IPS-20b (cell line): ENCODE measurements around the gene TRPV5.

ENCODE experiments used
- H3K27ac ChIP-seq: one replicate; pipeline ENCODE4 v1.5.1; 2013; ENCODE audit warnings: low read length
- H3K27me3 ChIP-seq: 2 replicates; pipeline ENCODE4 v1.6.1; 2013; ENCODE audit warnings: mild to moderate bottlenecking, low read length, inconsistent platforms; ENCODE audit not compliant: insufficient read depth
- H3K36me3 ChIP-seq: 2 replicates; pipeline ENCODE4 v1.6.1; 2013; ENCODE audit warnings: low read depth, mild to moderate bottlenecking, inconsistent platforms, low read length, moderate library complexity; ENCODE audit not compliant: insufficient read depth
- H3K4me1 ChIP-seq: 2 replicates; pipeline ENCODE4 v1.6.1; 2013; ENCODE audit warnings: mild to moderate bottlenecking, control low read depth, inconsistent platforms, low read length, moderate library complexity; ENCODE audit not compliant: insufficient read depth
- H3K4me3 ChIP-seq: 2 replicates; pipeline ENCODE4 v1.5.1; 2013; ENCODE audit warnings: mild to moderate bottlenecking, low read length, inconsistent platforms
- H3K9ac ChIP-seq: 2 replicates; pipeline ENCODE4 v1.6.1; 2013; ENCODE audit warnings: low read depth, mild to moderate bottlenecking, inconsistent platforms, low read length, moderate library complexity
- H3K9me3 ChIP-seq: 2 replicates; pipeline ENCODE4 v1.6.1; 2013; ENCODE audit warnings: mild to moderate bottlenecking, low read depth, low read length, inconsistent platforms; ENCODE audit not compliant: insufficient read depth

The TRPV5 gene

GRCh38 chr7:142867097-142867378 is 66.5 kb downstream of the TRPV5 start:
- Histone ChIP-seq H3K27me3 (no peaks in the 10 kb centered on the region), H3K9me3 (no peaks in the 10 kb centered on the region), H3K36me3 (peaks cover 3% of the 10 kb centered on the region), H3K4me3 (no peak overlapping the region), H3K4me1 (peaks cover 12% of the 10 kb centered on the region; the same call in 1 of the 2 replicates), H3K9ac (no peak overlapping the region), H3K27ac (no peak overlapping the region)

- H3K27ac ChIP-seq, result no peak overlapping the region
- H3K4me3 ChIP-seq, result no peak overlapping the region
- H3K9ac ChIP-seq, result no peak overlapping the region
- H3K36me3 ChIP-seq, result peaks cover 3% of the 10 kb centered on the region
- H3K4me1 ChIP-seq, result peaks cover 16% of the 10 kb centered on the region; the same call in 1 of the 2 replicates
- no peaks in the 10 kb centered on the region for H3K27me3 ChIP-seq
- no peaks in the 10 kb centered on the region for H3K9me3 ChIP-seq
Measured at GRCh38 chr7:142866361-142867096, 67.0 kb downstream of the TRPV5 start.

DNA sequence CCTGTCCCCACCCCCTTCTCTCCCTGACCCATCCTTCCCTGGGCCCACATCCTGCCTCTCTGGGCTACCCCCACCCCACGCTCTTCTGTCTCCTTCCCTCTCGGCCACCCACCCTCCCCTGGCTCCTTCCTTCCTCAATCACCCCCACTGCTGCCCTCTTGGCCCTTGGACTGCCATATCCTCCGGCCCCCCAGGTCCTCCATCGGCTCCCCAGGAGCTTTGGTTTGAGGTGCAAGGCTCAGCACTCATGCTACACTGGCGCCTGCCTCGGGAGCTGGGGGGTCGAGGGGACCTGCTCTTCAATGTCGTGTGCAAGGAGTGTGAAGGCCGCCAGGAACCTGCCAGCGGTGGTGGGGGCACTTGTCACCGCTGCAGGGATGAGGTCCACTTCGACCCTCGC is 67.8 kb downstream of the TRPV5 start:
- H3K9me3 ChIP-seq, result no peaks in the 10 kb centered on the region
- no peaks in the 10 kb centered on the region for H3K27me3 ChIP-seq
- H3K4me3 ChIP-seq, result no peak overlapping the region
- H3K27ac ChIP-seq, result no peak overlapping the region
- peaks cover 18% of the 10 kb centered on the region; the same call in 1 of the 2 replicates for H3K4me1 ChIP-seq
- no peaks in the 10 kb centered on the region; the same call in none of the 2 replicates for H3K36me3 ChIP-seq
- H3K9ac ChIP-seq, result no peak overlapping the region

DNA sequence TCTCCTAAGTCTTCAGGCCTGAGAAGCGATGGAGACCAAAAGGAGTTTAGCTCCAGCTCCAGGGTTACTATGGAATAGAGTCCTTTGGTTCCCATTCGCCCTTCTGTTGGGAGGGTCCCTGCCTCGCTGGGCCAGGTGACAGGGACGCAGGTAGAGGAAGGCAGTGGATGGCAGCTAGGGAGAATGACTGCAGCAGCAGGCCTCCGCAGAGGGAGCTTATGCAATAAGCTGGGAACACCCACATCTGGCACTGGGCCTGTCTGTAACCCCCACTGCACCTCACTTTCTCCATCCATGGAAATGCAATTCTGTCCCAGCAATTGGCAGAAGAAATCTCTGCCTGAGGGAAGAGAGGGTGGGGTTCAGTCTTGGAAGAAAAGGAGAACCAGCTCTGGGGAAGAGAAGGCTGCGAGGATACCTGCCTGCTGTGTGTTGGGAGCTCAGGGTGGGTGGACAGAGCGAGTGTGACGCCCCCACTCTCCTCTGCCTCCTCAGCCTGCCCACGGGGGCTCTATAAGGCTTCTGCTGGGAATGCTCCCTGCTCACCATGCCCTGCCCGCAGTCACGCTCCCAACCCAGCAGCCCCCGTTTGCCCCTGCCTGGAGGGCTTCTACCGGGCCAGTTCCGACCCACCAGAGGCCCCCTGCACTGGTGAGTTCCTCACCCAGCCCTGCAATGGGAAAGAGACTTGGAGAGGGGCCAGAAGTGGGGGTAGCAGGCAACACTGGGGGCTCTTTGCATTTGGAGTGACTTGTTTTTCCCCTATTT is 68.4 kb downstream of the TRPV5 start:
- Histone ChIP-seq H3K9ac (no peak overlapping the region), H3K9me3 (no peaks in the 10 kb centered on the region), H3K27ac (no peak overlapping the region), H3K4me3 (no peak overlapping the region), H3K27me3 (no peaks in the 10 kb centered on the region), H3K4me1 (peaks cover 18% of the 10 kb centered on the region; the same call in 1 of the 2 replicates), H3K36me3 (no peaks in the 10 kb centered on the region; the same call in none of the 2 replicates)

DNA sequence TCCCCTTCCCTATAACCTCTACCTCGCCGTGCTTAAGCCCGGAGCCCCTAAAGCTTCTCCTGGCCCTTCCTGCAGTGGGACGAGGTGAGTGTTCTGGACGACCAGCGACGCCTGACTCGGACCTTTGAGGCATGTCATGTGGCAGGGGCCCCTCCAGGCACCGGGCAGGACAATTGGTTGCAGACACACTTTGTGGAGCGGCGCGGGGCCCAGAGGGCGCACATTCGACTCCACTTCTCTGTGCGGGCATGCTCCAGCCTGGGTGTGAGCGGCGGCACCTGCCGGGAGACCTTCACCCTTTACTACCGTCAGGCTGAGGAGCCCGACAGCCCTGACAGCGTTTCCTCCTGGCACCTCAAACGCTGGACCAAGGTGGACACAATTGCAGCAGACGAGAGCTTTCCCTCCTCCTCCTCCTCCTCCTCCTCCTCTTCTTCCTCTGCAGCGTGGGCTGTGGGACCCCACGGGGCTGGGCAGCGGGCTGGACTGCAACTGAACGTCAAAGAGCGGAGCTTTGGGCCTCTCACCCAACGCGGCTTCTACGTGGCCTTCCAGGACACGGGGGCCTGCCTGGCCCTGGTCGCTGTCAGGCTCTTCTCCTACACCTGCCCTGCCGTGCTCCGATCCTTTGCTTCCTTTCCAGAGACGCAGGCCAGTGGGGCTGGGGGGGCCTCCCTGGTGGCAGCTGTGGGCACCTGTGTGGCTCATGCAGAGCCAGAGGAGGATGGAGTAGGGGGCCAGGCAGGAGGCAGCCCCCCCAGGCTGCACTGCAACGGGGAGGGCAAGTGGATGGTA is 69.5 kb downstream of the TRPV5 start:
- Histone ChIP-seq H3K4me1 (peaks cover 18% of the 10 kb centered on the region; the same call in 1 of the 2 replicates), H3K36me3 (no peaks in the 10 kb centered on the region; the same call in 1 of the 2 replicates), H3K9ac (no peak overlapping the region), H3K4me3 (no peak overlapping the region), H3K27ac (no peak overlapping the region), H3K9me3 (no peaks in the 10 kb centered on the region), H3K27me3 (no peaks in the 10 kb centered on the region)

- Histone ChIP-seq H3K36me3 (no peaks in the 10 kb centered on the region; the same call in 1 of the 2 replicates), H3K9me3 (no peaks in the 10 kb centered on the region), H3K9ac (no peak overlapping the region), H3K4me1 (peaks cover 18% of the 10 kb centered on the region; the same call in 1 of the 2 replicates), H3K27me3 (no peaks in the 10 kb centered on the region), H3K27ac (no peak overlapping the region), H3K4me3 (no peak overlapping the region)
Measured at GRCh38 chr7:142862786-142863400, 70.7 kb downstream of the TRPV5 start.

GRCh38 chr7:142862351-142862750 is 71.2 kb downstream of the TRPV5 start:
- Histone ChIP-seq H3K36me3 (no peaks in the 10 kb centered on the region; the same call in 1 of the 2 replicates), H3K9me3 (no peaks in the 10 kb centered on the region), H3K4me1 (peaks cover 18% of the 10 kb centered on the region; the same call in 1 of the 2 replicates), H3K27me3 (0 out of 2 replicates have a peak, but pooled peaks cover 3% of the 10 kb centered on the region), H3K9ac (no peak overlapping the region), H3K27ac (no peak overlapping the region), H3K4me3 (no peak overlapping the region)

DNA sequence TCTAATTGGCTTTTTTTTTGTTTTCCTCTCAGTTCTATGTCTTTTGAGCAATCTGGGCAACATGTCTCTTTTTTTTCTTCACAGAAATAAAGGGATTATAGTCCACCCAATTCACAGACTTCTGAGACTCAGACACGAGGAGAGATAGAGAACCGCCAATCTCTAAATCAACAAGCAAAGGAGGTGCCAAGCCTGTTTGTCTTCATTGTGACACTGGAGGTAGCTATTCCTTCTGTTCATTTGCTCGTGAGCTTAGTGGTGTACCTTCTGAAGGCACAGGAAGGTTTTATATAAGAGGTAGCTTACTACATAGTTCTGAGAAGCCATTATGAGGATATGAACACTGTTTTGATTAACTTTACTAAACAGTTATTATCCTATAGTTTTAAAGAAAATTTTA is 72.6 kb downstream of the TRPV5 start:
- no peak overlapping the region for H3K9ac ChIP-seq
- no peak overlapping the region for H3K27ac ChIP-seq
- peaks cover 18% of the 10 kb centered on the region; the same call in 1 of the 2 replicates for H3K4me1 ChIP-seq
- H3K4me3 ChIP-seq, result no peak overlapping the region
- no peaks in the 10 kb centered on the region; the same call in 1 of the 2 replicates for H3K36me3 ChIP-seq
- peaks cover 16% of the 10 kb centered on the region for H3K27me3 ChIP-seq
- H3K9me3 ChIP-seq, result no peaks in the 10 kb centered on the region

GRCh38 chr7:142859829-142860228 is 73.7 kb downstream of the TRPV5 start:
- no peaks in the 10 kb centered on the region for H3K9me3 ChIP-seq
- no peak overlapping the region for H3K9ac ChIP-seq
- H3K27ac ChIP-seq, result no peak overlapping the region
- peaks cover 21% of the 10 kb centered on the region; the same call in 1 of the 2 replicates for H3K4me1 ChIP-seq
- no peaks in the 10 kb centered on the region; the same call in 1 of the 2 replicates for H3K36me3 ChIP-seq
- H3K27me3 ChIP-seq, result peaks cover 25% of the 10 kb centered on the region
- H3K4me3 ChIP-seq, result no peak overlapping the region

- Histone ChIP-seq H3K4me1 (peaks cover 21% of the 10 kb centered on the region; the same call in 1 of the 2 replicates), H3K27ac (no peak overlapping the region)
Measured at GRCh38 chr7:142859411-142859810, 74.1 kb downstream of the TRPV5 start.

More at GRCh38 chr7:142859411-142859810, 74.1 kb downstream of the TRPV5 start:
- H3K36me3 ChIP-seq, result no peaks in the 10 kb centered on the region; the same call in 1 of the 2 replicates
- H3K9ac ChIP-seq, result no peak overlapping the region
- H3K9me3 ChIP-seq, result no peaks in the 10 kb centered on the region
- no peak overlapping the region for H3K4me3 ChIP-seq
- H3K27me3 ChIP-seq, result peaks cover 25% of the 10 kb centered on the region
